Measurements from ENCODE around the gene CEND1. TPM values are rescaled to one million over a fixed set of nuclear protein-coding genes. Genes with fewer than 3 reads are reported as not detected.
A peak's percentile ranks its signal among the peaks of the same experiment; 100 is the strongest.

Gene CEND1
- total and polyA plus RNA-seq, 2 donors (not counting 3 experiments of a cell fraction or from before 2014, with no cell fraction given): 0.15 to 0.40 TPM

GRCh38 chr11:803770-804598 is 14.1 kb upstream of the CEND1 start:
- H3K9me3 ChIP-seq (replicated peaks; ENCODE audit: control insufficient read depth, insufficient read depth, low read length): no peaks in the 10 kb centered on the region
- DNase-seq (ENCODE audit: low read depth, low spot score) (no peak), FAIRE-seq (peak; percentile 8)
- H3K27ac ChIP-seq (ENCODE audit: insufficient read depth, low read depth, low read length): no peak overlapping the region
- H3K27me3 ChIP-seq (ENCODE audit: control insufficient read depth in 2 of 2, insufficient read depth in 2 of 2, low read length in 2 of 2): no peaks in the 10 kb centered on the region
- dilution Hi-C loops (cut with MboI; ENCODE audit: extremely low pct_ligation_motif_present, low sequenced_read_pairs) (no loop called here), intact Hi-C loops (cut with micrococcal nuclease) (no loop called here)
- TF ChIP-seq POLR2AphosphoS5 (IDR thresholded peaks at IDR 0.05; ENCODE audit: insufficient read depth, low read depth, low read length) (no peak), MAX (IDR thresholded peaks at IDR 0.05; ENCODE audit: insufficient read depth, insufficient read length) (no peak), FOS (IDR thresholded peaks at IDR 0.05; ENCODE audit: borderline replicate concordance, insufficient read depth, low read length) (no peak), EZH2 (IDR thresholded peaks at IDR 0.05; ENCODE audit: borderline replicate concordance, low read depth, low read length, severe bottlenecking) (no peak), POLR2A (IDR thresholded peaks at IDR 0.05; ENCODE audit: low read depth, low read length) (no peak), GATA2 (IDR thresholded peaks at IDR 0.05; ENCODE audit: insufficient read depth, insufficient read length, low read depth, low read length) (no peak), MYC (IDR thresholded peaks at IDR 0.05; ENCODE audit: low read depth, low read length) (no peak), CTCF (IDR thresholded peaks at IDR 0.05; ENCODE audit: extremely low read depth in 1 of 2, insufficient read depth in 1 of 2, low read depth in 1 of 2, low read length in 2 of 2) (no peak), JUN (IDR thresholded peaks at IDR 0.05; ENCODE audit: borderline replicate concordance, insufficient read depth, insufficient read length, low read depth) (no peak)
- H3K36me3 ChIP-seq (ENCODE audit: control insufficient read depth in 2 of 2, extremely low read depth in 1 of 2, insufficient read depth in 2 of 2, low read length in 2 of 2): peaks cover 0 to 20% of the 10 kb centered on the region in 2 experiments
- H3K9ac ChIP-seq (replicated peaks; ENCODE audit: extremely low read depth, insufficient read depth, low read length): peak overlapping the region; percentile 13
- H3K4me2 ChIP-seq (ENCODE audit: insufficient read depth, low read length): peak overlapping the region; percentile 91
- H3K4me3 ChIP-seq (replicated peaks in 1 of 3; ENCODE audit: insufficient read depth in 1 of 3, low read depth in 1 of 3, low read length in 3 of 3): peak overlapping the region; percentile 42 to 74 (median 59)
- H3K79me2 ChIP-seq (ENCODE audit: control insufficient read depth, insufficient read depth, low read length): peaks cover 12% of the 10 kb centered on the region
- H2AFZ ChIP-seq (ENCODE audit: low read depth, low read length): peak overlapping the region; percentile 11
- no peaks in the 10 kb centered on the region for H3K9me1 ChIP-seq (replicated peaks; ENCODE audit: control insufficient read depth, extremely low read depth, insufficient read depth, low read length)
- ChIA-PET POLR2A (no interaction called here), CTCF (interaction anchor here (1.0 to 1.4 kb wide), 2 partner anchors 31 to 36 kb away, joined by 3 to 4 read pairs; no protein-coding TSS in a partner anchor)
- H4K20me1 ChIP-seq (replicated peaks; ENCODE audit: control insufficient read depth, extremely low read depth, insufficient read depth, low read length): no peaks in the 10 kb centered on the region
- H3K4me1 ChIP-seq (ENCODE audit: control insufficient read depth, extremely low read depth, insufficient read depth, low read length): peaks cover 21% of the 10 kb centered on the region
- no TSS peak for BruUV-seq (replicated peaks)
